Liver (tissue), 9 donors: ENCODE data around the gene RXFP2. TPM values are rescaled to one million over a fixed set of nuclear protein-coding genes. Genes with fewer than 3 reads are reported as not detected.

Experiments used
- DNase-seq: peaks from one replicate; pipeline ENCODE4 v3.0.0-alpha.2; 2017; ENCODE audit warnings: low spot score
- H3K27ac ChIP-seq, 2 donors: one replicate each; pipeline ENCODE4 v1.7.0; 2013; ENCODE audit warnings: inconsistent platforms in 2 of 2, low read length in 2 of 2, control low read depth in 1 of 2, low read depth in 1 of 2, mild to moderate bottlenecking in 1 of 2
- H3K27me3 ChIP-seq, 4 donors: one replicate each; pipeline versions ENCODE4 v1.6.1 to v1.7.0; 2013; ENCODE audit warnings: low read length in 3 of 4, inconsistent platforms in 1 of 4, mild to moderate bottlenecking in 1 of 4, moderate library complexity in 1 of 4; ENCODE audit not compliant: control insufficient read depth in 4 of 4, insufficient read depth in 4 of 4
- H3K36me3 ChIP-seq, 4 donors: one replicate each; pipeline versions ENCODE4 v1.6.1 to v1.7.0; 2013; ENCODE audit warnings: low read length in 3 of 4, mild to moderate bottlenecking in 3 of 4, low read depth in 1 of 4, moderate library complexity in 1 of 4; ENCODE audit not compliant: control insufficient read depth in 4 of 4, insufficient read depth in 3 of 4
- H3K4me1 ChIP-seq, 4 donors: one replicate each; pipeline versions ENCODE4 v1.6.1 to v1.7.0; 2013; ENCODE audit warnings: low read length in 3 of 4, mild to moderate bottlenecking in 3 of 4, moderate library complexity in 1 of 4; ENCODE audit not compliant: control insufficient read depth in 4 of 4, insufficient read depth in 4 of 4
- H3K4me3 ChIP-seq, 3 donors: one replicate each; pipeline versions ENCODE4 v1.6.1 to v1.7.0; 2013; ENCODE audit warnings: low read length in 3 of 3, control low read depth in 1 of 3, low read depth in 1 of 3, mild to moderate bottlenecking in 1 of 3
- H3K9ac ChIP-seq, 2 donors: one replicate each; pipeline ENCODE4 v1.7.0; 2013; ENCODE audit warnings: low read length in 2 of 2, mild to moderate bottlenecking in 2 of 2, moderate library complexity in 2 of 2, control low read depth in 1 of 2, low read depth in 1 of 2
- H3K9me3 ChIP-seq, 4 donors: one replicate each; pipeline versions ENCODE4 v1.6.1 to v1.7.0; 2013; ENCODE audit warnings: low read length in 3 of 4; ENCODE audit not compliant: control insufficient read depth in 4 of 4
- EGR1 ChIP-seq, 2 donors: IDR thresholded peaks; 2 replicates each; pipeline ENCODE4 v1.6.1; 2016 to 2018; ENCODE audit warnings: antibody characterized with exemption in 2 of 2, low read depth in 2 of 2
- FOXA1 ChIP-seq: IDR thresholded peaks from 2 replicates; pipeline ENCODE4 v1.6.1; 2016; ENCODE audit warnings: antibody characterized with exemption
- FOXA2 ChIP-seq: IDR thresholded peaks from 2 replicates; pipeline ENCODE4 v1.6.1; 2016; ENCODE audit warnings: antibody characterized with exemption
- GABPA ChIP-seq, 2 donors: IDR thresholded peaks in 1 of 2; conservative IDR thresholded peaks in 1 of 2; 2 replicates each; pipeline ENCODE4 v1.6.1; 2016; ENCODE audit warnings: antibody characterized with exemption in 2 of 2, mild to moderate bottlenecking in 1 of 2, moderate library complexity in 1 of 2
- HNF4A ChIP-seq, 2 donors: conservative IDR thresholded peaks; 2 replicates each; pipeline ENCODE4 v1.6.1; 2016; ENCODE audit warnings: antibody characterized with exemption in 2 of 2, mild to moderate bottlenecking in 2 of 2
- HNF4G ChIP-seq: IDR thresholded peaks from 2 replicates; pipeline ENCODE4 v1.6.1; 2016; ENCODE audit warnings: antibody characterized with exemption
- JUND ChIP-seq, 2 donors: IDR thresholded peaks; 2 replicates each; pipeline ENCODE4 v1.6.1; 2016; ENCODE audit warnings: antibody characterized with exemption in 2 of 2
- MAX ChIP-seq: IDR thresholded peaks from 2 replicates; pipeline ENCODE4 v1.6.1; 2016; ENCODE audit warnings: antibody characterized with exemption
- NR2F2 ChIP-seq: IDR thresholded peaks from 2 replicates; pipeline ENCODE4 v1.6.1; 2016; ENCODE audit warnings: antibody characterized with exemption
- RAD21 ChIP-seq, 2 donors: IDR thresholded peaks; 2 replicates each; pipeline ENCODE4 v1.6.1; 2016; ENCODE audit warnings: antibody characterized with exemption in 2 of 2, mild to moderate bottlenecking in 2 of 2
- REST ChIP-seq: IDR thresholded peaks from 2 replicates; pipeline ENCODE4 v1.6.1; 2016; ENCODE audit warnings: antibody characterized with exemption, mild to moderate bottlenecking
- RXRA ChIP-seq, 2 donors: IDR thresholded peaks; 2 replicates each; pipeline ENCODE4 v1.6.1; 2017 to 2018; ENCODE audit warnings: antibody characterized with exemption in 2 of 2, mild to moderate bottlenecking in 1 of 2
- SP1 ChIP-seq: IDR thresholded peaks from 2 replicates; pipeline ENCODE4 v1.6.1; 2018; ENCODE audit warnings: antibody characterized with exemption, mild to moderate bottlenecking
- TAF1 ChIP-seq: conservative IDR thresholded peaks from 2 replicates; pipeline ENCODE4 v1.6.1; 2016; ENCODE audit warnings: antibody characterized with exemption, mild to moderate bottlenecking
- ZBTB33 ChIP-seq: IDR thresholded peaks from 2 replicates; pipeline ENCODE4 v1.6.1; 2016; ENCODE audit warnings: antibody characterized with exemption
- WGBS: extraction: QIAGEN DNeasy Blood & Tissue Kit; methylation state at CpG from one replicate; pipeline ENCODE4 v1.1.7; 2013; 5-methylcytosine and 5-hydroxymethylcytosine counted together
- polyA plus RNA-seq, 2 donors: library from polyadenylated mRNA; stranded (reverse) in 1 of 2; unstranded in 1 of 2; fragments of 200-250 nt in 1 of 2; fragments of >200 nt in 1 of 2; fragmentation: Nextera tagmentation in 1 of 2; extraction: Ambion mirVana in 1 of 2; gene quantifications; one replicate each; pipeline versions ENCODE4 v1.2.1 to v1.2.3, GENCODE V29; 2013 to 2015
- total RNA-seq, 2 donors: library from RNA; depleted of rRNA; stranded (reverse); fragments of >200 nt; gene quantifications; one replicate each; pipeline ENCODE4 v1.2.3, GENCODE V29; 2014
- donor health status: healthy.
- donor health status: healthy.
- donor health status: healthy.
- donor health status: healthy.
- donor health status: healthy.

The RXFP2 gene
- total and polyA plus RNA-seq, 4 donors = not detected

- TF ChIP-seq ZBTB33 = no peak
- no peak for TF ChIP-seq HNF4A (conservative IDR thresholded peaks at IDR 0.05)
- no peak for TF ChIP-seq TAF1
Measured at GRCh38 chr13:31781064-31781463, 41.7 kb downstream of the RXFP2 start (continued).

GRCh38 chr13:31786011-31786410 is 46.7 kb downstream of the RXFP2 start:
- H3K27me3 ChIP-seq = no peaks in the 10 kb centered on the region
- H3K27ac ChIP-seq = no peak overlapping the region
- no peak for TF ChIP-seq FOXA2
- no peaks in the 10 kb centered on the region for H3K36me3 ChIP-seq
- no peak overlapping the region for H3K9ac ChIP-seq
- no peaks in the 10 kb centered on the region for H3K4me1 ChIP-seq
- no peak overlapping the region for H3K4me3 ChIP-seq
- 68% methylated on average over 7 of the region's 7 CpGs for WGBS
- no peak for DNase-seq
- no peaks in the 10 kb centered on the region for H3K9me3 ChIP-seq

GRCh38 chr13:31790992-31791391 is 51.7 kb downstream of the RXFP2 start:
- Histone ChIP-seq H3K27me3 (no peaks in the 10 kb centered on the region), H3K4me3 (no peak overlapping the region), H3K4me1 (no peaks in the 10 kb centered on the region), H3K9me3 (no peaks in the 10 kb centered on the region), H3K9ac (no peak overlapping the region), H3K27ac (no peak overlapping the region), H3K36me3 (no peaks in the 10 kb centered on the region)
- 64% methylated on average over 2 of the region's 2 CpGs for whole genome bisulfite sequencing
- TF ChIP-seq EGR1 (IDR thresholded peaks at IDR 0.05; ENCODE audit: low read depth in 2 of 2) (no peak), RXRA (IDR thresholded peaks at IDR 0.05) (no peak), RAD21 (IDR thresholded peaks at IDR 0.05) (no peak), SP1 (no peak), NR2F2 (no peak), ZBTB33 (no peak)
- DNase-seq = no peak

- no peak overlapping the region for H3K9ac ChIP-seq
- DNase-seq = no peak
- no peak for TF ChIP-seq TAF1
- no peak for TF ChIP-seq JUND (IDR thresholded peaks at IDR 0.05)
- TF ChIP-seq ZBTB33 = no peak
- TF ChIP-seq SP1 = no peak
- no peak for TF ChIP-seq FOXA1
- TF ChIP-seq HNF4A (conservative IDR thresholded peaks at IDR 0.05) = no peak
- TF ChIP-seq REST = no peak
- TF ChIP-seq HNF4G = no peak
- no peak for TF ChIP-seq MAX
- TF ChIP-seq GABPA (IDR thresholded peaks at IDR 0.05 in 1 of 2, conservative IDR thresholded peaks at IDR 0.05 in 1 of 2) = no peak
- H3K27ac ChIP-seq = no peak overlapping the region
- H3K36me3 ChIP-seq = no peaks in the 10 kb centered on the region
- no peaks in the 10 kb centered on the region for H3K9me3 ChIP-seq
- no peak overlapping the region for H3K4me3 ChIP-seq
- H3K27me3 ChIP-seq = no peaks in the 10 kb centered on the region
- no peaks in the 10 kb centered on the region for H3K4me1 ChIP-seq
Measured at GRCh38 chr13:31793246-31793645, 53.9 kb downstream of the RXFP2 start.
